Brain pericyte (primary cell): Measurements from ENCODE around the gene PSMD7.

Experiments
- DNase-seq: peaks from one replicate; pipeline ENCODE4 v3.0.0-alpha.2; 2012; ENCODE audit warnings: low read depth, low spot score

The PSMD7 gene

GRCh38 chr16:74296432-74297144, at the start of gene PSMD7:
Gene PSMD7, plus strand, starts transcription at chr16:74296814. Its CDS starts 101 bp downstream, at chr16:74296915.
- peak; percentile 68 for DNase-seq

- no peak for DNase-seq
Observed at GRCh38 chr16:74249254-74249653, 47.4 kb upstream of the PSMD7 start.

GRCh38 chr16:74249846-74250245, 46.8 kb upstream of the PSMD7 start:
- no peak for DNase-seq

GRCh38 chr16:74252329-74252728, 44.3 kb upstream of the PSMD7 start:
- no peak for DNase-seq

GRCh38 chr16:74253161-74253938, 43.3 kb upstream of the PSMD7 start:
- no peak for DNase-seq

GRCh38 chr16:74257061-74257460, 39.6 kb upstream of the PSMD7 start:
- no peak for DNase-seq

- no peak for DNase-seq
Observed at GRCh38 chr16:74261068-74261467, 35.5 kb upstream of the PSMD7 start.

- DNase-seq, result no peak
Observed at GRCh38 chr16:74264811-74265210, 31.8 kb upstream of the PSMD7 start.

- DNase-seq, result no peak
Observed at GRCh38 chr16:74268372-74268782, 28.2 kb upstream of the PSMD7 start.

GRCh38 chr16:74271872-74272271, 24.7 kb upstream of the PSMD7 start:
- DNase-seq, result no peak

GRCh38 chr16:74275031-74275636, 21.5 kb upstream of the PSMD7 start:
- DNase-seq, result no peak

- no peak for DNase-seq
Observed at GRCh38 chr16:74275711-74276110, 20.9 kb upstream of the PSMD7 start.

GRCh38 chr16:74277974-74278373, 18.6 kb upstream of the PSMD7 start:
- DNase-seq, result no peak

- no peak for DNase-seq
Observed at GRCh38 chr16:74279266-74279665, 17.3 kb upstream of the PSMD7 start.

GRCh38 chr16:74279805-74280204, 16.8 kb upstream of the PSMD7 start:
- no peak for DNase-seq

GRCh38 chr16:74280448-74280847, 16.2 kb upstream of the PSMD7 start:
- DNase-seq, result no peak

- DNase-seq, result no peak
Observed at GRCh38 chr16:74281300-74281699, 15.3 kb upstream of the PSMD7 start.

GRCh38 chr16:74283716-74284115, 12.9 kb upstream of the PSMD7 start:
- no peak for DNase-seq

- DNase-seq, result no peak
Observed at GRCh38 chr16:74288065-74288464, 8.5 kb upstream of the PSMD7 start.

- DNase-seq, result no peak
Observed at GRCh38 chr16:74290356-74290755, 6.3 kb upstream of the PSMD7 start.

- no peak for DNase-seq
Observed at GRCh38 chr16:74291176-74291575, 5.4 kb upstream of the PSMD7 start.

- no peak for DNase-seq
Observed at GRCh38 chr16:74291577-74292208, 4.9 kb upstream of the PSMD7 start.
